Duodenal mucosa (tissue), 2 donors: ENCODE data around the gene NDUFB8.

Source experiments
- H3K27ac ChIP-seq: one replicate; pipeline ENCODE4 v1.7.0; 2013; ENCODE audit warnings: low read depth, low read length
- H3K27me3 ChIP-seq, 2 donors: one replicate each; pipeline ENCODE4 v1.7.0; 2013; ENCODE audit warnings: low read length in 2 of 2, control low read depth in 1 of 2; ENCODE audit not compliant: insufficient read depth in 2 of 2, control insufficient read depth in 1 of 2
- H3K36me3 ChIP-seq, 2 donors: one replicate each; pipeline ENCODE4 v1.7.0; 2013; ENCODE audit warnings: low read length in 2 of 2, control low read depth in 1 of 2; ENCODE audit not compliant: insufficient read depth in 2 of 2, control insufficient read depth in 1 of 2
- H3K4me1 ChIP-seq, 2 donors: one replicate each; pipeline ENCODE4 v1.7.0; 2013; ENCODE audit warnings: low read length in 2 of 2, control low read depth in 1 of 2; ENCODE audit not compliant: insufficient read depth in 2 of 2, control insufficient read depth in 1 of 2
- H3K4me3 ChIP-seq, 2 donors: one replicate each; pipeline ENCODE4 v1.7.0; 2013; ENCODE audit warnings: low read length in 2 of 2, low read depth in 1 of 2
- H3K9ac ChIP-seq, 2 donors: one replicate each; pipeline ENCODE4 v1.7.0; 2013; ENCODE audit warnings: low read length in 2 of 2, low read depth in 1 of 2
- H3K9me3 ChIP-seq, 2 donors: one replicate each; pipeline ENCODE4 v1.7.0; 2013; ENCODE audit warnings: low read length in 2 of 2, control low read depth in 1 of 2; ENCODE audit not compliant: control insufficient read depth in 1 of 2

Gene NDUFB8

GRCh38 chr10:100522945-100523344, 6.7 kb downstream of the NDUFB8 start:
- Histone ChIP-seq H3K27ac (no peak overlapping the region), H3K9ac (no peak overlapping the region), H3K4me1 (peaks cover 0 to 9% of the 10 kb centered on the region in 2 donors), H3K27me3 (peaks cover 3 to 4% of the 10 kb centered on the region in 2 donors), H3K9me3 (no peaks in the 10 kb centered on the region), H3K36me3 (peaks cover 29 to 44% of the 10 kb centered on the region in 2 donors), H3K4me3 (no peak overlapping the region)

DNA sequence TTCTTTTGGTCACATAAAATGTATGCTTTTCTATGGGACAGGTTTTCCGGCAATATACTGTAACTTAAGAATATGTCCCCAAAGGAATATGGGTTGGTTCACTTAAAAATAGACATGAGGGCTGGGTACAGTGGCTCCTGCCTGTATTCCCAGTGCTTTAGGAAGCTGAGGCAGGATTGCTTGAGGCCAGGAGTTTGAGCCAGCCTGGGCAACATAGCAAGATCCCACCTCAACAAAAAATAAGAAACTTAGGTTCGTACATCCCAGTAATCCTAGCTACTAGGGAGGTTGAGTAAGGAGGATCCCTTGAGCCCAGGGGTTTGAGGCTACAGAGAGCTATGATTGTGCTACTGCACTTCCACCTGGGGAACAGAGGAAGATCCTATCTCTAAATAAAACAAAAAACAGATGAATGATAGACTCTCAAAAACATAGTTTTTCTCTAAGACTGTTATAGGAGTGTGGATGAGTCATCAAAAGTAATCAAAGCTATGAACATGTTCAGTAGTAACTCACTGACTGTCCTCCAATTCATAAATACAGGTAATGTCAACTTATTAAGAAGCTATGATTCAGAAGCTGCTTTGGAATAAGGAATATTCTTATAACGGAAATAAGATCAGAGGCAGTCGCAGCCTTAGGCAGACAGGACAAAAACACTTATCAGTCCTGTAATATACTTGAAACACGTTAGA, 7.4 kb downstream of the NDUFB8 start:
- H3K27ac ChIP-seq: no peak overlapping the region
- H3K36me3 ChIP-seq: peaks cover 29 to 44% of the 10 kb centered on the region in 2 donors

DNA sequence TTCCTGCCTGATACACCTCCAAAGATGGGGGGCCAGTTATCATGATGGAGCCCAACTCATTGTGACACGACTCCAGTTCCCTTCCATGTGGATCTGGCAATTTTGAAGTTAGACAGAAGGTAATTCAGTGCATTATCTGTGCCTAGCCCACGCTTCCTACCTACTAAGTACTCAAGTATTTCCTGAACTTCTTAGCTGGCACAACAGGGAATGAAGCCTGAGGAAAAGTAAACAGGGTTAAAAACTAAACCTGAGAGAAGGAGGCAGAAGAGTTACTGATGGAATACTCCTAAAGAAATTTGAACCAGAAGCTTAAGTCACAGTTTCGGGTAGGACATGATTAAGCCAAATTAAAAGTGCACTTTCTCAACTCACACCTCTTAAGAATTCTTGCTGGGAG, 8.9 kb downstream of the NDUFB8 start:
- H3K27ac ChIP-seq: no peak overlapping the region
- no peaks in the 10 kb centered on the region for H3K9me3 ChIP-seq
- H3K36me3 ChIP-seq: peaks cover 18 to 30% of the 10 kb centered on the region in 2 donors
- H3K4me3 ChIP-seq: no peak overlapping the region
- H3K4me1 ChIP-seq: peaks cover 0 to 7% of the 10 kb centered on the region in 2 donors
- H3K27me3 ChIP-seq: peaks cover 3 to 4% of the 10 kb centered on the region in 2 donors
- no peak overlapping the region for H3K9ac ChIP-seq

More for the DNA sequence above, 7.4 kb downstream of the NDUFB8 start:
- H3K27me3 ChIP-seq: peaks cover 3 to 4% of the 10 kb centered on the region in 2 donors
- peaks cover 0 to 7% of the 10 kb centered on the region in 2 donors for H3K4me1 ChIP-seq
- H3K9ac ChIP-seq: no peak overlapping the region
- H3K4me3 ChIP-seq: no peak overlapping the region
- no peaks in the 10 kb centered on the region for H3K9me3 ChIP-seq

- H3K4me1 ChIP-seq: peaks cover 0 to 7% of the 10 kb centered on the region in 2 donors
- H3K9ac ChIP-seq: peak within 1 kb of the TSS; percentile 38 to 47
- peaks cover 13 to 17% of the 10 kb centered on the region in 2 donors for H3K36me3 ChIP-seq
- H3K27ac ChIP-seq: no peak within 1 kb of the TSS
- peak within 1 kb of the TSS; percentile 43 to 57 for H3K4me3 ChIP-seq
- H3K9me3 ChIP-seq: no peaks in the 10 kb centered on the region
- H3K27me3 ChIP-seq: peaks cover 3 to 4% of the 10 kb centered on the region in 2 donors
Measured at GRCh38 chr10:100519311-100520051, 10.2 kb downstream of the NDUFB8 start, which contains the start of gene SEC31B. TSS of gene SEC31B (minus strand) at chr10:100519861. CDS start at chr10:100516952, 2,909 bp downstream.

GRCh38 chr10:100518761-100519241, 10.9 kb downstream of the NDUFB8 start:
- peaks cover 0 to 7% of the 10 kb centered on the region in 2 donors for H3K4me1 ChIP-seq
- peaks cover 7 to 10% of the 10 kb centered on the region in 2 donors for H3K36me3 ChIP-seq
- H3K27ac ChIP-seq: no peak overlapping the region
- H3K9ac ChIP-seq: peak overlapping the region in 1 of 2 donors; percentile 38
- H3K9me3 ChIP-seq: no peaks in the 10 kb centered on the region
- H3K4me3 ChIP-seq: peak overlapping the region; percentile 43 to 57
- peaks cover 3 to 4% of the 10 kb centered on the region in 2 donors for H3K27me3 ChIP-seq

GRCh38 chr10:100516847-100517246, 12.8 kb downstream of the NDUFB8 start:
- Histone ChIP-seq H3K4me1 (peaks cover 0 to 7% of the 10 kb centered on the region in 2 donors), H3K4me3 (no peak overlapping the region), H3K27ac (no peak overlapping the region), H3K27me3 (peaks cover 3 to 4% of the 10 kb centered on the region in 2 donors), H3K36me3 (no peaks in the 10 kb centered on the region), H3K9me3 (no peaks in the 10 kb centered on the region), H3K9ac (no peak overlapping the region)

GRCh38 chr10:100515612-100516011, 14.1 kb downstream of the NDUFB8 start:
- no peak overlapping the region for H3K9ac ChIP-seq
- H3K27me3 ChIP-seq: peaks cover 3 to 4% of the 10 kb centered on the region in 2 donors
- H3K4me1 ChIP-seq: peaks cover 0 to 7% of the 10 kb centered on the region in 2 donors
- no peaks in the 10 kb centered on the region for H3K9me3 ChIP-seq
- no peak overlapping the region for H3K27ac ChIP-seq
- H3K4me3 ChIP-seq: no peak overlapping the region
- no peaks in the 10 kb centered on the region for H3K36me3 ChIP-seq

GRCh38 chr10:100510533-100511308, 18.9 kb downstream of the NDUFB8 start:
- no peaks in the 10 kb centered on the region for H3K27me3 ChIP-seq
- no peaks in the 10 kb centered on the region for H3K9me3 ChIP-seq
- peaks cover 0 to 20% of the 10 kb centered on the region in 2 donors for H3K36me3 ChIP-seq
- no peak overlapping the region for H3K27ac ChIP-seq
- no peaks in the 10 kb centered on the region for H3K4me1 ChIP-seq
- H3K4me3 ChIP-seq: no peak overlapping the region
- H3K9ac ChIP-seq: no peak overlapping the region

DNA sequence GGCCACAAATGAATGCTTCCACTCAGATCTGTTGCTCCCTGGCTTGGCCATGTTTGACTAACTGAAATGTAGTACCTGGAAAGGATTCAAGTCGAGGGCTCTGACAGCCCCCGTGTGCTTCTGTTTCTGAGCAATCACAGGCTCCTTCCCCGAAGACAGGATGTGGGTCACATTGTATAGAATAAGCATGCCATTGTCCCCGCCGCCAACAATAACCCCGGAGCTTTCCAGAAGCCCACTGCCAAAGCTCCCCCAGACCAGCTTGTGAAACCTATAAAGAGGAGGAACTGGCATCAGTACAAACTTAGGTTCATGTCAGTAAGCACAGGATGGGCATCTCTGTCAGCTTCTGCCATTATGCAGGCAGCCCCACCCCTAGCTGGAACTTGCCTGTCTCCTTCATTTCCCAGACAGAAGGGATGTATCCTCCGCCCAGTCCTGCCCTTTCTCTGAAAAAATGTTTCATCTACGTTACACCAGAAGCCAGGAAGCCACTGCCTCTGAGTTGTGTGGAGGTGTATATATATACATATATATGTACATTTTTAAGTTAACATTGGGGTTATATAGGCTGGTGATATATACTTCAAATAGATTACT, 20.3 kb downstream of the NDUFB8 start:
- no peak overlapping the region for H3K27ac ChIP-seq
- no peak overlapping the region for H3K4me3 ChIP-seq
- H3K9ac ChIP-seq: no peak overlapping the region
- H3K4me1 ChIP-seq: no peaks in the 10 kb centered on the region
- H3K27me3 ChIP-seq: no peaks in the 10 kb centered on the region
- H3K9me3 ChIP-seq: no peaks in the 10 kb centered on the region
- peaks cover 7 to 26% of the 10 kb centered on the region in 2 donors for H3K36me3 ChIP-seq
